SU-DHL-6 (cell line): ENCODE measurements around the gene EFCAB6.

Experiments used
- CTCF ChIP-seq: fragments of 200-600 bp; sonication (generic); IDR thresholded peaks from one replicate; pipeline ENCODE4 v1.5.1; 2017; ENCODE audit warnings: antibody characterized with exemption, mild to moderate bottlenecking, low read length, moderate library complexity; ENCODE audit not compliant: insufficient read depth, poor library complexity, severe bottlenecking
- EZH2phosphoT487 ChIP-seq: fragments of 200-600 bp; sonication (generic), shearing (Covaris generic); conservative IDR thresholded peaks from 2 replicates; pipeline ENCODE4 v1.6.1; 2018; ENCODE audit warnings: mild to moderate bottlenecking, antibody characterized with exemption, low read length, moderate library complexity, mixed read lengths

- no peak for TF ChIP-seq CTCF
- no peak for TF ChIP-seq EZH2phosphoT487
Observed at GRCh38 chr22:43544289-43544673, 267.8 kb downstream of the EFCAB6 start.
